Suprapubic skin (tissue), 3 donors: Measurements from ENCODE around the gene COL15A1.

Experiments
- CTCF ChIP-seq, 2 donors: fragments of 200-600 bp in 1 of 2; fragments of 450-650 bp in 1 of 2; sonication (generic) in 1 of 2; IDR thresholded peaks; one replicate each; pipeline ENCODE4 v1.5.1; 2016 to 2019; ENCODE audit warnings: antibody characterized with exemption in 2 of 2, mild to moderate bottlenecking in 1 of 2, moderate library complexity in 1 of 2
- POLR2A ChIP-seq, 2 donors: fragments of 450-650 bp; IDR thresholded peaks; one replicate each; pipeline ENCODE4 v1.6.1; 2017; ENCODE audit warnings: antibody characterized with exemption in 2 of 2, mild to moderate bottlenecking in 2 of 2, moderate library complexity in 2 of 2

- no peak for TF ChIP-seq CTCF (IDR thresholded peaks at IDR 0.05)
- TF ChIP-seq POLR2A (IDR thresholded peaks at IDR 0.05) = no peak
Observed at GRCh38 chr9:99076030-99076429, 132.3 kb downstream of the COL15A1 start.
